ENCODE measurements around the gene FXYD7.

The FXYD7 gene

DNA sequence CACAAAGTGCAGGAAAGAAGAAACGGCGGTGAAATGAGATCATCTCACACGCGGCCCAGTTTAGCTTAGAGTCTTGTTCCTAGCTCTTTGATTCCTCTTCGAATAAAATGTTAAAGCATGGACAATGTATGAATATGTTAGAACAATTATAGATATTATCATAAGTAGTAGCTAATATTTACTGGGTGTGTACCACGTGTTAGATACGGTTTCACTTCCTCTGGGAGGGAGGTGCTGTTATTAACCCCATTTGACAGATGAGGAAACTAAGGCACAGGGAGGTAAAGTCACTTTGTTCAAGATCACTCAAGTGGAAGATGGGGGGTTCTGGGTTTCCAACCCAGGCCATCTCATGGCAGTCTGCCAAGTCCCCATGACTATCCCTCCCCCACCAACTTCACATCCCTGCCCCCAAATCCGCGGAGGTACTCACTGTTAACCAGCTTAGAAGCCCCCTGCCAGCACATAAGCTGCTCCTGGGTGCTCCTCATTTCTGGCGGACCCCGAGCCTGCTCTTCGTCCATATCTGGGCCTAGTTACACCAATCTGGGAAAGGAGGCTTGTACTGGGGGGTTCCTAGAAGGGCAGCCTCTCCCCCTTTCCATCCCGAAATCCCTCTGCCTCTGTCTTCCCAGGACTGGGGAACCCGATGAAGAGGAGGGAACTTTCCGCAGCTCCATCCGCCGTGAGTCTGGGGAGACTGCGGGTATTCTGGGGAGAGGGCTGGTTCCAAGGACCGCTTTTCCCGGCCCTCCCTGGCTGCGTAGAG is 1.0 kb upstream of the FXYD7 start:
- FAIRE-seq (no peak), DNase-seq (ENCODE audit: insufficient read length, low spot score) (no peak)
- TF ChIP-seq, protein P1, sequence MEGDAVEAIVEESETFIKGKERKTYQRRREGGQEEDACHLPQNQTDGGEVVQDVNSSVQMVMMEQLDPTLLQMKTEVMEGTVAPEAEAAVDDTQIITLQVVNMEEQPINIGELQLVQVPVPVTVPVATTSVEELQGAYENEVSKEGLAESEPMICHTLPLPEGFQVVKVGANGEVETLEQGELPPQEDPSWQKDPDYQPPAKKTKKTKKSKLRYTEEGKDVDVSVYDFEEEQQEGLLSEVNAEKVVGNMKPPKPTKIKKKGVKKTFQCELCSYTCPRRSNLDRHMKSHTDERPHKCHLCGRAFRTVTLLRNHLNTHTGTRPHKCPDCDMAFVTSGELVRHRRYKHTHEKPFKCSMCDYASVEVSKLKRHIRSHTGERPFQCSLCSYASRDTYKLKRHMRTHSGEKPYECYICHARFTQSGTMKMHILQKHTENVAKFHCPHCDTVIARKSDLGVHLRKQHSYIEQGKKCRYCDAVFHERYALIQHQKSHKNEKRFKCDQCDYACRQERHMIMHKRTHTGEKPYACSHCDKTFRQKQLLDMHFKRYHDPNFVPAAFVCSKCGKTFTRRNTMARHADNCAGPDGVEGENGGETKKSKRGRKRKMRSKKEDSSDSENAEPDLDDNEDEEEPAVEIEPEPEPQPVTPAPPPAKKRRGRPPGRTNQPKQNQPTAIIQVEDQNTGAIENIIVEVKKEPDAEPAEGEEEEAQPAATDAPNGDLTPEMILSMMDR (IDR thresholded peaks at IDR 0.05; ENCODE audit: insufficient read depth, missing control alignments): no peak

DNA sequence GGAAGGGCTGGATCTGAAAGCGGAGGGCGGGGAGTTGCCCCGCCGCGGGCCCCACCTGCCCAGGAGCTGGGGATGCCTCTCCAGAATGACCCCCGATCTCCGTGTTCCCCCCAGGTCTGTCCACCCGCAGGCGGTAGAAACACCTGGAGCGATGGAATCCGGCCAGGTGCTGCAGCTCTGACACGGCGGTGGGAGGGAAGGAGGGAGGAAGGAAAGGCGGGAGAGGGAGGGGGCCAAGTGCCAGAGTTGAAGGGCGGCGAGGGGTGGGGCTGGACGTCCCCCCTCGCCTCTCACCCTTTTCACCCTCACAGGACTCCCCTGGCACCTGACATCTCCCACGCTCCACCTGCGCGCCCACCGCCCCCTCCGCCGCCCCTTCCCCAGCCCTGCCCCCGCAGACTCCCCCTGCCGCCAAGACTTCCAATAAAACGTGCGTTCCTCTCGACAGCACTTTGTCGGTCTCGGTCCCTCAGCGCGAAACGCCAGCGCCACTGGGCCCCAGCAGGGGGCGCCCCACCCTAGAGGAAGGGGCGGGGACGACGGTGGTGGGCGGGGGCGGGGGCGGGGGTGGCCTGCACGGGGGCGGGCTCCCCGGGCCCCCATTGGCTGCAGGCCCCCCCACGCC is 337 bp upstream of the FXYD7 start:
- DNase-seq (ENCODE audit: insufficient read length, low spot score): peak; percentile 69
- no peak for FAIRE-seq
- TF ChIP-seq, protein P1 (IDR thresholded peaks at IDR 0.05; ENCODE audit: insufficient read depth, missing control alignments): peak; percentile 28

- TF ChIP-seq, protein P1 (IDR thresholded peaks at IDR 0.05; ENCODE audit: insufficient read depth, missing control alignments): no peak
- FAIRE-seq (no peak), DNase-seq (ENCODE audit: insufficient read length, low spot score) (no peak)
These were observed 763 bp downstream of the FXYD7 start for GRCh38 chr19:35143818-35144217.

DNA sequence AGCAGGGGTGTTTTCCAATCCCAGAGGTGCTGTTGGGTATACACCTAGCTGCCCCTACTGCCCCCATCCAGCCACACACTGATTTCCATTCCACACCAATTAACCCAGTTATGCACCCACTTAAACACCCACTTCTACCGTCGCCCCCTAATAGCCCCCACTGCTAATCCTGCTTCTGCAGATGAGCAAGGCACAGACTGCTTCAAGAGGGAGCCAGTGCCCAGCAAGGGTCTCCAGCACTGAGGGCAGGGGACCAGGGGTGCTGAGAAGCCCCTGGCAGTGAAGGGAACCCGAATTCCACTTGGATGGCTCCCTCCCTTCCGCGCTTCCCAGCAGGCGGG is 1.2 kb downstream of the FXYD7 start:
- TF ChIP-seq, protein P1 (IDR thresholded peaks at IDR 0.05; ENCODE audit: insufficient read depth, missing control alignments): no peak
- FAIRE-seq: no peak
- DNase-seq (ENCODE audit: insufficient read length, low spot score): no peak

DNA sequence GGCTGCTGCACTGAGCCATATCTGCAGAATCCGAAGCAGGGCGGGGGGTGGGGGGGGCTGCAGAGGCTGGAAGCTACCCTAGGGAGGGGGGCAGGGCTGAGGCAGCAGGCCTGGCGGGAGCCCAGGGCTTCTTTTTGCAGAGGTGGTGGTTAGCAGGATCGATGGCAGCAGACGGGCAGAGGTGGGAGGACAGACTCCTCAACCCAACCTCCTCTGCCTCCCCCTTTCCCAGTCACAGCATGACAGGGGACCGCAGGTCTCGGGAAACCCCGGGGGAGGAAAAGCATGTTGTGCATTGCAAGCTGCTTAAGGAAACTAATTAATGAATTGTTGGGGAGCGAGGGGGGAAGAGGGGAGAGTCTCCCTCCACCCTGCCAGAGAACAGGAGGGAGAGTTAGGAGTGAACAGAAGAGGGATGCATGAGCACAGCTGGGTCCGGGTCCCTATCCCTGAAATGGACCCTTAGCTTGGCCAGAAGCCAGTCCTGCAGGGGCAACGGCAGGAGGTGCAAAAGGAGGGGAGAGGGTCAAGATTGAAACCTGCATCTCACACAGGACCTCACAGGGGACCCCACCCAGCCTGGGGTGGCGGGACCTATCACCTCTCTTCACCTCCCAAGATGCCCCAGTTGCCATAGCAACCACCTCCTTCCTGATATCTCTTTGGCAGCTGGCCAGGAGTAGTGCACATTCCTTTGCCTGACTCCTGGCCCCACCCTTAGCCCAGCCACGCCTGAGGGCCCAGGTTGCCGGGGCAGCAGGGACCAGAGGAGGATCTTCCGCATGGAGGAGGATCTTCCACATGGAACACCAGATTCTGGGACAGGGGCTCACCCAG is 1.8 kb downstream of the FXYD7 start:
- FAIRE-seq (no peak), DNase-seq (ENCODE audit: insufficient read length, low spot score) (no peak)
- TF ChIP-seq, protein P1 (IDR thresholded peaks at IDR 0.05; ENCODE audit: insufficient read depth, missing control alignments): no peak

- DNase-seq (ENCODE audit: insufficient read length, low spot score) (no peak), FAIRE-seq (no peak)
- TF ChIP-seq, protein P1 (IDR thresholded peaks at IDR 0.05; ENCODE audit: insufficient read depth, missing control alignments): no peak
These were observed 3.8 kb downstream of the FXYD7 start for GRCh38 chr19:35146746-35147459.

Data from D721Med (cell line).